Ishikawa (cell line): ENCODE measurements around the gene SCAPER.

Source experiments
- CEBPB ChIP-seq: IDR thresholded peaks from 2 replicates; pipeline ENCODE4 v1.6.1; 2012
- CREB1 ChIP-seq: IDR thresholded peaks from 2 replicates; pipeline ENCODE4 v1.6.1; 2012; ENCODE audit warnings: low read depth
- EGR1 ChIP-seq: IDR thresholded peaks from 2 replicates; pipeline ENCODE4 v1.6.1; 2012
- EP300 ChIP-seq: IDR thresholded peaks from 2 replicates; pipeline ENCODE4 v1.6.1; 2012; ENCODE audit warnings: borderline replicate concordance
- FOXM1 ChIP-seq: IDR thresholded peaks from 2 replicates; pipeline ENCODE4 v1.6.1; 2012; ENCODE audit warnings: low read depth, borderline replicate concordance
- NFIC ChIP-seq: IDR thresholded peaks from 2 replicates; pipeline ENCODE4 v1.6.1; 2012
- RAD21 ChIP-seq: IDR thresholded peaks from 2 replicates; pipeline ENCODE4 v1.6.1; 2012; ENCODE audit warnings: low read depth
- TAF1 ChIP-seq: IDR thresholded peaks from 2 replicates; pipeline ENCODE4 v1.6.1; 2012; ENCODE audit warnings: low read depth, mild to moderate bottlenecking
- TCF12 ChIP-seq: IDR thresholded peaks from 2 replicates; pipeline ENCODE4 v1.6.1; 2012; ENCODE audit warnings: low read depth
- TEAD4 ChIP-seq: IDR thresholded peaks from 2 replicates; pipeline ENCODE4 v1.6.1; 2012
- YY1 ChIP-seq: IDR thresholded peaks from 2 replicates; pipeline ENCODE4 v1.6.1; 2012; ENCODE audit warnings: low read depth
- ZBTB7A ChIP-seq: IDR thresholded peaks from 2 replicates; pipeline ENCODE4 v1.6.1; 2012; ENCODE audit warnings: low read depth
- TF ChIP-seq, protein P1 (sequence below): IDR thresholded peaks from 2 replicates; pipeline ENCODE4 v1.6.1; 2012
- TF ChIP-seq, protein P2 (sequence below): IDR thresholded peaks from 2 replicates; pipeline ENCODE4 v1.6.1; 2012
- TF ChIP-seq, protein P3 (sequence below): IDR thresholded peaks from 2 replicates; pipeline ENCODE4 v1.6.1; 2012; ENCODE audit warnings: low read depth, mild to moderate bottlenecking

The SCAPER gene

DNA sequence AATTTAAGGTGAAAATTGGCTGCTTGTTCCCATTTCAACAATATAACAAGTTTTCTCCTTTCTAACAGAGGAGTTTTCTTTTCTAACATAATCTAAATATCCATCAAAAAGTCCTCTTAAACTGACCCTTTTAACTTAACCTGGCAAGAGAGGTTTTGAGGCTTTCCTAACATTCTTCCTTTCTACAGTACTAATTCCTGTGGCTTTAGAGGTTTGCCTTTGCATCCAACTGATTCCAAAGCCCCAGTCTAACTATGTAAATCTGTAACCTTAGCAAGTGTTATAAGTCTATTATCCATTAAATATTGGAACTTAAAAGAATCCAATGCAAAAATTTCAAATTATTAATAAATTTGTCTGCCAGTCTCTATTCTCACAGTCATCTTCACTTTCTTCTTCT is 434.4 kb downstream of the SCAPER start:
- TF ChIP-seq RAD21 (no peak), CREB1 (no peak)

- TF ChIP-seq CREB1 (no peak), EP300 (no peak)
- TF ChIP-seq, protein P1, sequence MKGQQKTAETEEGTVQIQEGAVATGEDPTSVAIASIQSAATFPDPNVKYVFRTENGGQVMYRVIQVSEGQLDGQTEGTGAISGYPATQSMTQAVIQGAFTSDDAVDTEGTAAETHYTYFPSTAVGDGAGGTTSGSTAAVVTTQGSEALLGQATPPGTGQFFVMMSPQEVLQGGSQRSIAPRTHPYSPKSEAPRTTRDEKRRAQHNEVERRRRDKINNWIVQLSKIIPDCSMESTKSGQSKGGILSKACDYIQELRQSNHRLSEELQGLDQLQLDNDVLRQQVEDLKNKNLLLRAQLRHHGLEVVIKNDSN = no peak
Measured at GRCh38 chr15:76468722-76469121, 436.4 kb downstream of the SCAPER start.

GRCh38 chr15:76467136-76467535 is 438.0 kb downstream of the SCAPER start:
- no peak for TF ChIP-seq EGR1
- no peak for TF ChIP-seq CREB1
- TF ChIP-seq EP300 = no peak
- TF ChIP-seq TEAD4 = no peak
- TF ChIP-seq, protein P1 = no peak
- TF ChIP-seq FOXM1 = no peak
- TF ChIP-seq, protein P2, sequence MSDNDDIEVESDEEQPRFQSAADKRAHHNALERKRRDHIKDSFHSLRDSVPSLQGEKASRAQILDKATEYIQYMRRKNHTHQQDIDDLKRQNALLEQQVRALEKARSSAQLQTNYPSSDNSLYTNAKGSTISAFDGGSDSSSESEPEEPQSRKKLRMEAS = no peak
- TF ChIP-seq YY1 = no peak
- TF ChIP-seq TCF12 = no peak
- no peak for TF ChIP-seq NFIC
- no peak for TF ChIP-seq CEBPB

DNA sequence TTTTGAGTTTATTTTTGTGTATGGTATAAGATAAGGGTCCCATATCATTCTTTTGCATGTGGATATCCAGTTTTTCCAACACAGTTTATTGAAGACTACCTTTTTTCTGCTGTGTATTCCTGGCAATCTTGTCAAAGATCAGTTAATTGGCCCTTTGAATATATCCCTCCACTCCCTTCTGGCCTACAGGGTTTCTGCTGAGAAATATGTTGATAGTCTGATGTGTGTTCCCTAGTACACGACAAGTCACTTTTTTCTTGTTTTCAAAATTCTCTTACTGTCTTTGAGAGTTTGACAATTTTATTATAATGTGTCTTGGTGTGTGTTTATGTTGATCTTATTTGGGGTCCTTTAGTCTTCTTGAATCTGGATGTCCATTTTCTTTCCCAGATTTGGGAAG is 439.4 kb downstream of the SCAPER start:
- no peak for TF ChIP-seq RAD21
- TF ChIP-seq EGR1 = no peak
- no peak for TF ChIP-seq ZBTB7A
- no peak for TF ChIP-seq TAF1
- TF ChIP-seq NFIC = no peak
- TF ChIP-seq, protein P3, sequence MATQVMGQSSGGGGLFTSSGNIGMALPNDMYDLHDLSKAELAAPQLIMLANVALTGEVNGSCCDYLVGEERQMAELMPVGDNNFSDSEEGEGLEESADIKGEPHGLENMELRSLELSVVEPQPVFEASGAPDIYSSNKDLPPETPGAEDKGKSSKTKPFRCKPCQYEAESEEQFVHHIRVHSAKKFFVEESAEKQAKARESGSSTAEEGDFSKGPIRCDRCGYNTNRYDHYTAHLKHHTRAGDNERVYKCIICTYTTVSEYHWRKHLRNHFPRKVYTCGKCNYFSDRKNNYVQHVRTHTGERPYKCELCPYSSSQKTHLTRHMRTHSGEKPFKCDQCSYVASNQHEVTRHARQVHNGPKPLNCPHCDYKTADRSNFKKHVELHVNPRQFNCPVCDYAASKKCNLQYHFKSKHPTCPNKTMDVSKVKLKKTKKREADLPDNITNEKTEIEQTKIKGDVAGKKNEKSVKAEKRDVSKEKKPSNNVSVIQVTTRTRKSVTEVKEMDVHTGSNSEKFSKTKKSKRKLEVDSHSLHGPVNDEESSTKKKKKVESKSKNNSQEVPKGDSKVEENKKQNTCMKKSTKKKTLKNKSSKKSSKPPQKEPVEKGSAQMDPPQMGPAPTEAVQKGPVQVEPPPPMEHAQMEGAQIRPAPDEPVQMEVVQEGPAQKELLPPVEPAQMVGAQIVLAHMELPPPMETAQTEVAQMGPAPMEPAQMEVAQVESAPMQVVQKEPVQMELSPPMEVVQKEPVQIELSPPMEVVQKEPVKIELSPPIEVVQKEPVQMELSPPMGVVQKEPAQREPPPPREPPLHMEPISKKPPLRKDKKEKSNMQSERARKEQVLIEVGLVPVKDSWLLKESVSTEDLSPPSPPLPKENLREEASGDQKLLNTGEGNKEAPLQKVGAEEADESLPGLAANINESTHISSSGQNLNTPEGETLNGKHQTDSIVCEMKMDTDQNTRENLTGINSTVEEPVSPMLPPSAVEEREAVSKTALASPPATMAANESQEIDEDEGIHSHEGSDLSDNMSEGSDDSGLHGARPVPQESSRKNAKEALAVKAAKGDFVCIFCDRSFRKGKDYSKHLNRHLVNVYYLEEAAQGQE = no peak
- TF ChIP-seq, protein P1 = no peak
- TF ChIP-seq CREB1 = no peak
- TF ChIP-seq, protein P2 = no peak
- TF ChIP-seq YY1 = no peak
- no peak for TF ChIP-seq EP300
- no peak for TF ChIP-seq CEBPB
- no peak for TF ChIP-seq FOXM1
- no peak for TF ChIP-seq TEAD4
- no peak for TF ChIP-seq TCF12

DNA sequence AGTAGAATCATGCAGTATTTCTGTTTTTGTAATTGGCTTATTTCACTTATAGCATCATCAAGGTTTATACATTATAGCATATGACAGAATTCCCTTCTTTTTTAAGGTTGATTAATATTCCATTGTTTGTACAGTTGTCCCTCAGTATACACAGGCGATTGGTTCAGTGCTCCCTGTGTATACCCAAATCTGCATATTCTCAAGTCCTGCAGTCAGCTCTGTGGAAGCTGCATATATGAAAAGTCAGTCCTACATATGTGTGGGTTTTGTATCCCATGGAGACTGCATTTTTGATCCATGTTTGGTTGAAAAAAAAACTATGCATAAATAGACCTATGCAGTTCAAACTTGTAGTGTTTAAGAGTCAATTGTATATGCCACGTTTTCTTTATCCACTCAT is 440.9 kb downstream of the SCAPER start:
- TF ChIP-seq FOXM1 (no peak), NFIC (no peak), EGR1 (no peak), CREB1 (no peak), ZBTB7A (no peak), TEAD4 (no peak), TAF1 (no peak), CEBPB (no peak), TCF12 (no peak), EP300 (no peak), RAD21 (no peak), YY1 (no peak)
- TF ChIP-seq, protein P2 = no peak
- TF ChIP-seq, protein P3 = no peak
- TF ChIP-seq, protein P1 = no peak
